Tibial artery (tissue), 4 donors: Measurements from ENCODE around the gene SNAPC4.

Experiments used
- DNase-seq, 2 donors: peaks; one replicate each; pipeline ENCODE4 v3.0.0-alpha.2; 2019
- H3K27ac ChIP-seq, 2 donors: fragments of 200-600 bp; sonication (generic) in 1 of 2; 1 replicate in 1 of 2; 2 replicates in 1 of 2; pipeline ENCODE4 v1.5.1; 2018 to 2019; ENCODE audit warnings: mild to moderate bottlenecking in 1 of 2
- H3K27me3 ChIP-seq, 2 donors: fragments of 200-600 bp; sonication (generic) in 1 of 2; one replicate each; pipeline versions ENCODE4 v1.5.1 to v1.6.0; 2016 to 2019
- H3K36me3 ChIP-seq, 3 donors: fragments of 200-600 bp; sonication (generic) in 2 of 3; one replicate each; pipeline ENCODE4 v1.5.1; 2016 to 2019; ENCODE audit warnings: mild to moderate bottlenecking in 2 of 3
- H3K4me1 ChIP-seq, 4 donors: fragments of 200-600 bp; sonication (generic) in 2 of 4; 1 replicate in 3 of 4; 2 replicates in 1 of 4; pipeline ENCODE4 v1.5.1; 2016 to 2019
- H3K4me3 ChIP-seq, 2 donors: fragments of 200-600 bp; sonication (generic) in 1 of 2; 1 replicate in 1 of 2; 2 replicates in 1 of 2; pipeline ENCODE4 v1.5.1; 2018 to 2019; ENCODE audit warnings: mild to moderate bottlenecking in 2 of 2
- H3K9me3 ChIP-seq, 3 donors: fragments of 200-600 bp; sonication (generic) in 1 of 3; one replicate each; pipeline ENCODE4 v1.5.1; 2016 to 2019
- intact Hi-C: fragments of 100-400 bp; cut with DNase I; formaldehyde crosslinking; loops from one replicate; pipeline ENCODE4 v1.15.0; 2023; ENCODE audit warnings: low total_unique reads
- TF ChIP-seq, protein P1 (sequence below), 2 experiments: fragments of 200-600 bp in 1 of 2; fragments of 450-650 bp in 1 of 2; IDR thresholded peaks; one replicate each; pipeline ENCODE4 v1.5.1; 2017 to 2019; ENCODE audit warnings: antibody characterized with exemption in 2 of 2, mild to moderate bottlenecking in 1 of 2, moderate library complexity in 1 of 2

SNAPC4 gene

DNA sequence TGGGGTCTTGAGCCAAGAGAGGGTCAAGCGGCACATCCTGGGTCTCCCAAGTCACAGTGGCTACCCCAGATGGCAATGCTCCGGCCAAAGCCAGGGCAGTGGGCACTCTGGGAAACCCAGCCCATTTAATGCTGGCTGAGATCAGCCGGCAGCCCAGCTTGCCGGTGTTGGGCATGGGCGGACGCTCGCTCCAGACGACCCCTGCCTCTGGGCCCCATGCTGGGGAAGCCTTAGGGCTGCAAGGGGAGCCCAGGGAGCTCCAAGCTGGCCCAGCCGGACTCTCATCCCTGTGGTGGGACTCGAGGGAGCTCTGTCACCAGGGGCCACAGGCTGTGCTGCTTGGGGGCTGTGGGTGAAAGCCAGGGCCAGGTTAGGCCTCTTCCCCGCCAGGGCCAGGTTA is 20.6 kb downstream of the SNAPC4 start:
- intact Hi-C loops = no loop called here

DNA sequence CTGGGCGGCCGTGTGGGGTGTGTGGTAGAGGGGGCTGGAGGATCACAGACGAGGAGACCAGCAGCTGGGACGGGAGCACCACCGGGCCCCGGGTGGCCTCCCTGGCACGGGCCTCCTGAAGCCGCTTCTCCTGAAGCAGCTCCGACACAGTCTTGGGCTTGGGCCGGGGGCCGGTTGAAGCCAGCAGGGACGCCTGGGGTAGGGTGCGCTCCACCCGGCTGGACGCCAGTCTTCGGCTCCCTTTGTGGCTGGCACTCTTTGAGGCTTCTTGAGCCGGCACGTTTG is 21.0 kb downstream of the SNAPC4 start:
- Histone ChIP-seq H3K9me3 (no peaks in the 10 kb centered on the region), H3K4me3 (no peak overlapping the region), H3K27me3 (no peaks in the 10 kb centered on the region), H3K36me3 (peaks cover 15 to 71% (median 56%) of the 10 kb centered on the region in 3 donors), H3K27ac (no peak overlapping the region), H3K4me1 (peaks cover 0 to 2% (median 0%) of the 10 kb centered on the region in 4 donors)
- intact Hi-C loops = no loop called here
- DNase-seq = no peak
- TF ChIP-seq, protein P1, sequence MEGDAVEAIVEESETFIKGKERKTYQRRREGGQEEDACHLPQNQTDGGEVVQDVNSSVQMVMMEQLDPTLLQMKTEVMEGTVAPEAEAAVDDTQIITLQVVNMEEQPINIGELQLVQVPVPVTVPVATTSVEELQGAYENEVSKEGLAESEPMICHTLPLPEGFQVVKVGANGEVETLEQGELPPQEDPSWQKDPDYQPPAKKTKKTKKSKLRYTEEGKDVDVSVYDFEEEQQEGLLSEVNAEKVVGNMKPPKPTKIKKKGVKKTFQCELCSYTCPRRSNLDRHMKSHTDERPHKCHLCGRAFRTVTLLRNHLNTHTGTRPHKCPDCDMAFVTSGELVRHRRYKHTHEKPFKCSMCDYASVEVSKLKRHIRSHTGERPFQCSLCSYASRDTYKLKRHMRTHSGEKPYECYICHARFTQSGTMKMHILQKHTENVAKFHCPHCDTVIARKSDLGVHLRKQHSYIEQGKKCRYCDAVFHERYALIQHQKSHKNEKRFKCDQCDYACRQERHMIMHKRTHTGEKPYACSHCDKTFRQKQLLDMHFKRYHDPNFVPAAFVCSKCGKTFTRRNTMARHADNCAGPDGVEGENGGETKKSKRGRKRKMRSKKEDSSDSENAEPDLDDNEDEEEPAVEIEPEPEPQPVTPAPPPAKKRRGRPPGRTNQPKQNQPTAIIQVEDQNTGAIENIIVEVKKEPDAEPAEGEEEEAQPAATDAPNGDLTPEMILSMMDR (IDR thresholded peaks at IDR 0.05) = no peak

More for the DNA sequence above, 20.6 kb downstream of the SNAPC4 start:
- TF ChIP-seq, protein P1 (IDR thresholded peaks at IDR 0.05) = no peak
- DNase-seq = no peak
- no peaks in the 10 kb centered on the region for H3K9me3 ChIP-seq
- peaks cover 20 to 76% (median 60%) of the 10 kb centered on the region in 3 donors for H3K36me3 ChIP-seq
- no peaks in the 10 kb centered on the region for H3K27me3 ChIP-seq
- no peaks in the 10 kb centered on the region for H3K4me1 ChIP-seq
- no peak overlapping the region for H3K27ac ChIP-seq
- H3K4me3 ChIP-seq = no peak overlapping the region

DNA sequence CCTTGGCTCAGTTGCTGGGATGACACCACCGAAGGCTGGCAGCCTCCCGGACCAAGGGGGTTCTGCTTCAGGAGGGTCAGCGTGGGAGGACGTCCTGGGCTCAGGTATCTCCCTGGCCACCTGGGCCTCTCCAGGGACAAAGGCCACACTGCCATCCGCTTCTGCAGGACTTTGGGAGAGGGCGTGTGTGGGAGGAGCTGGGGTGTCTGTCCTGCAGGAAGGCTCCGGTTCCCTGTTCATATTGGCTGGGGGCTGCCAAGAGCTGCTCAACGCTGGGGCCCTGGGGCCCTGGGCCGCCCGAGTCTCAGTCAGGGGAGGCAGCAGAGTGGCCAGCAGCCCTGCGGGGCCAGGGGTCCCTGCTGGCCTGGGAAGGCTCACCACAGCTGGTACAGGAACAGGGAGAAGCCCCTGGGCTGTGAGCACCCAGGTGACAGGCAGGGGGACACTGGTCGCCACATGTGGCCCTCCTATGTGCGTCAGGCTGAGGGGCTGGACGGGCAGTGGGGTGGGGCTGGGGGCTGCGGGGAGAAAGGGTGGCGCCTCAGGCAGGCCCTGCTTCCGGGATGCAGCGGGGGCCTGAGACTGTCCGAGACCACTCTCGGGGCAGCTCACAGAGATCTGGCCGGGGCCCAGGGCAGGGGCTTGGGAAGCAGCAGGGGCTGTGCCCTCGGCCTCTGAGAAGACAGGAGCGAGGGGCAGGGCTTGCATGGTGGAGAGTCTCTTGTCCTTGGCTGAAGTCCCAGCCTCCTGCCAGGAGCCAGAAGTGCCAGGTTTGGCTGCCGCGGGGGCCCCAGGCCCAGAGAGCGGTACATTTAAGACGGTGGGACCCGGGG is 21.6 kb downstream of the SNAPC4 start:
- DNase-seq = no peak
- H3K9me3 ChIP-seq = no peaks in the 10 kb centered on the region
- H3K27me3 ChIP-seq = no peaks in the 10 kb centered on the region
- peaks cover 12 to 66% (median 50%) of the 10 kb centered on the region in 3 donors for H3K36me3 ChIP-seq
- TF ChIP-seq, protein P1 (IDR thresholded peaks at IDR 0.05) = no peak
- H3K4me1 ChIP-seq = peaks cover 0 to 8% (median 0%) of the 10 kb centered on the region in 4 donors
- no peak overlapping the region for H3K4me3 ChIP-seq
- H3K27ac ChIP-seq = no peak overlapping the region
- intact Hi-C loops = no loop called here

DNA sequence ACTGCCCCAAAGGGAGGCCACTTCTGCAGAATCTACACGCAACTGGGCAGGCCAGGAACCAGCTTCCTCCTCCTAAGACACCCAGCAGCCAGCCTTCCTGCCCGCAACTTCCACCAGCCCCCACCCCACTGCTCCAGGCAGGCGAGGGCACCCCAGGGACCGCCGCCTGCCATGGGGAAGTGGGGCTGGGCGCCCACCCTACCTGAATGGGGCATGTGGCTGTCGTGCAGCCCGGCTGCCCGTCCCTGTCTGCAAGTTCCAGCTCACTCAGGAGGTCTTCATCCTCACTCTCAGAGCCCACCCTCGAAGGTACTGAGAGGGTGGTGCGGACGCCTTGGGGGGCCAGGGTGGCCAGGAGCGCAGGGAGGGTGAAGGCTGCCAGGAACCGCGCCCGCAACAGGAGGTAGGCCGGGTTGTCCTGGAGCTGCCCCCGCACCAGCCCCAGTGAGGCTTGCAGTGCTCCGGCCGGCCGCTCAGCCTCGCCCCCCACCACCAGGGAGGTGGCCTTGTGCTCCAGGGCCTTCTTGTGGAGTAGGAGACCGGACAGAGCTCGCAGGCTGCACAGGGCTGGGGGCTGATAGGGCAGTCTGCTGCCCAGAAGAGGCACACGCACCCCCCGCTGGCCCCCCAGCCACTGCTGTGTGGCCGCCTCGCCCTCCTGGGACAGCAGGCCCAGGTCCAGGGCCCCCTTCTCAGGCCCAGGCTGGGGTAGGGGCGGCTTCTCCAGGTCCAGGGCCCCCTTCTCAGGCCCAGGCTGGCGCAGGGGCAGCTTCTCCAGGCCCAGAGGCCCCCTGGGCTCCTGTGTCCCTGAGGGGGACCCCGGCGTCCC is 22.4 kb downstream of the SNAPC4 start:
- TF ChIP-seq, protein P1 (IDR thresholded peaks at IDR 0.05) = no peak
- Histone ChIP-seq H3K4me3 (no peak overlapping the region), H3K4me1 (peaks cover 0 to 16% (median 0%) of the 10 kb centered on the region in 4 donors), H3K27me3 (no peaks in the 10 kb centered on the region), H3K9me3 (no peaks in the 10 kb centered on the region), H3K36me3 (peaks cover 4 to 58% (median 42%) of the 10 kb centered on the region in 3 donors), H3K27ac (no peak overlapping the region)
- intact Hi-C loops = no loop called here
- DNase-seq = no peak

DNA sequence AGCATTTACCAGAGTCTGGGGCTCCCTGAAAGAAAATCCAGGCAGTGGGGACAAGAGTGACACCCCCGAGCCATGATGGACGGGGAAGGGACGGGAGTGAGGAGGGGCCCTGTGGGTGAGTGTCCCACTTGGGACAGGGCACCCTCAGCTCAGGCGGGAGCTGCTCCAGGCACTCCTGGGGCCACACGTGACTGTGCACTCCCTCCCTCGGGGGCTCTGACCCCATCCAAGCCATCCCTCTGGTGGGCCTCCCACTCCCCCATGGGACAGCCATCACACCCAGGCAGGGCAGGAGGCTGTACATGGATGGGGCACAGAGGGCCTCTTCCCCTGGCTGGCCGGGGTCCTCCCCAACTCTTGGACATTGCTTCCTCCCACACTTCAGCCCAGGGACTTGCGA is 23.5 kb downstream of the SNAPC4 start:
- Histone ChIP-seq H3K4me1 (peaks cover 0 to 23% (median 0%) of the 10 kb centered on the region in 4 donors), H3K9me3 (no peaks in the 10 kb centered on the region), H3K27ac (no peak overlapping the region), H3K36me3 (peaks cover 4 to 47% (median 31%) of the 10 kb centered on the region in 3 donors), H3K4me3 (no peak overlapping the region), H3K27me3 (no peaks in the 10 kb centered on the region)
- TF ChIP-seq, protein P1 (IDR thresholded peaks at IDR 0.05) = no peak
- DNase-seq = no peak
- intact Hi-C loops = no loop called here
